ENCODE data around the gene MACROD1.

DNA sequence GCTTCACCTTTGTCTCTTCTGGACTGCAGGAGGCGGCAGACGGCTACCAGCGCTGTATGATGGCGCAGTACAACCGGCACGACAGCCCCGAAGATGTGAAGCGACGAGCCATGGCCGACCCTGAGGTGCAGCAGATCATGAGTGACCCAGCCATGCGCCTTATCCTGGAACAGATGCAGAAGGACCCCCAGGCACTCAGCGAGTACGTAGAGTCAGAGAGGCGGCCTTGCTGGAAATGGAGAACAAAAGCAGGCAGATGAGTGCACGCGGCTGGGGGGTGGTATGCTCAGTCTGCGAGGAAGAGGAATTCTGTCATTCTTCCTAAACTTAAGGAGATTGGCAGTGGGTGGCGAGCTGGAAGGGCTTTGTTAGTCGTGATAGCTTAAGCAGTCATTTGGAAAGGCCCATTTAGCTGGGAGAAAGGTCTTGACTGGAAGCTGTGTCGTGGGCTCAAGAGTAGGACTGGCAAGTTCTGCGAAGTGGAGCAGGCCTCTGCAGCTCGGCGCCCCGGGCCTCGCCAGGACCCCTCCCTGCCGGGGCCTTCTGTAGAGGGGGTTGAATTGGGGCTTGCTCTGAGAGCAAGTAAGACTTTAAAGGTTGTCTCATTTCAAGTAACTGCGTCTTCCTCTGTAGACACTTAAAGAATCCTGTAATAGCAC is 37.6 kb upstream of the MACROD1 start:
- TF ChIP-seq EZH2 (IDR thresholded peaks at IDR 0.05) (no peak), POLR2AphosphoS5 (IDR thresholded peaks at IDR 0.05; ENCODE audit: borderline replicate concordance, low read depth, low read length) (no peak), FOXP2 (optimal IDR thresholded peaks at IDR 0.05; ENCODE audit: control extremely low read depth, extremely low read length, insufficient read depth) (no peak)

Data from SK-N-MC (cell line).